PC-3 (cell line): Measurements from ENCODE around the gene HCN3.
"Not testable (repeated sequence)": the region's sequence is repeated elsewhere in the genome, so short reads cannot be mapped to it uniquely, and the experiment has no call there.

ENCODE experiments used
- CTCF ChIP-seq: fragments of 300-600 bp; sonication (generic); conservative IDR thresholded peaks from 2 replicates; pipeline ENCODE4 v1.5.1; 2017; ENCODE audit warnings: antibody characterized with exemption, low read depth, mild to moderate bottlenecking, low read length
- EZH2 ChIP-seq: fragments of 300-600 bp; sonication (generic); IDR thresholded peaks from one replicate; pipeline ENCODE4 v1.6.1; 2017; ENCODE audit warnings: antibody characterized with exemption, mild to moderate bottlenecking, low read length; ENCODE audit not compliant: unreplicated experiment

GRCh38 chr1:155235375-155235774 lies 41.9 kb upstream of the HCN3 start:
- TF ChIP-seq CTCF, EZH2: not testable (repeated sequence)
